Trophoblast cell (in vitro differentiated cells and primary cell): ENCODE data around the gene TMED4.

Experiments used
- DNase-seq, 2 donors: peaks; one replicate each; pipeline ENCODE4 v3.0.0-alpha.2; 2016
- H2AFZ ChIP-seq: 2 replicates; pipeline ENCODE4 v1.6.1; 2013; ENCODE audit warnings: low read length, moderate library complexity, mild to moderate bottlenecking; ENCODE audit not compliant: insufficient read depth, poor library complexity
- H2AK5ac ChIP-seq: 2 replicates; pipeline ENCODE4 v1.6.1; 2013; ENCODE audit warnings: mild to moderate bottlenecking, low read length
- H2BK120ac ChIP-seq: 2 replicates; pipeline ENCODE4 v1.6.1; 2013; ENCODE audit warnings: low read length, mild to moderate bottlenecking, moderate library complexity; ENCODE audit not compliant: insufficient read depth, poor library complexity
- H2BK12ac ChIP-seq: 2 replicates; pipeline ENCODE4 v1.6.1; 2013; ENCODE audit warnings: mild to moderate bottlenecking, low read length, moderate library complexity
- H2BK5ac ChIP-seq: 2 replicates; pipeline ENCODE4 v1.6.1; 2013; ENCODE audit warnings: low read length, low read depth, moderate library complexity, mild to moderate bottlenecking; ENCODE audit not compliant: poor library complexity
- H3K14ac ChIP-seq: 2 replicates; pipeline ENCODE4 v1.6.1; 2013; ENCODE audit warnings: mild to moderate bottlenecking, low read length
- H3K18ac ChIP-seq: 2 replicates; pipeline ENCODE4 v1.6.1; 2013; ENCODE audit warnings: mild to moderate bottlenecking, low read length
- H3K23ac ChIP-seq: 2 replicates; pipeline ENCODE4 v1.6.1; 2013; ENCODE audit warnings: low read length
- H3K27ac ChIP-seq: 2 replicates; pipeline ENCODE4 v1.5.1; 2013; ENCODE audit warnings: low read depth, mild to moderate bottlenecking, inconsistent platforms, low read length, moderate library complexity
- H3K27me3 ChIP-seq: 2 replicates; pipeline ENCODE4 v1.6.1; 2013; ENCODE audit warnings: inconsistent platforms, mild to moderate bottlenecking, low read length, moderate library complexity; ENCODE audit not compliant: insufficient read depth
- H3K36me3 ChIP-seq, 2 experiments: 1 replicate in 1 of 2; 2 replicates in 1 of 2; pipeline ENCODE4 v1.6.1; 2013; ENCODE audit warnings: low read length in 2 of 2, mild to moderate bottlenecking in 2 of 2, moderate library complexity in 1 of 2; ENCODE audit not compliant: insufficient read depth in 2 of 2, control insufficient read depth in 1 of 2
- H3K4ac ChIP-seq: 2 replicates; pipeline ENCODE4 v1.6.1; 2013; ENCODE audit warnings: low read depth, mild to moderate bottlenecking, low read length, moderate library complexity
- H3K4me1 ChIP-seq, 2 experiments: 1 replicate in 1 of 2; 2 replicates in 1 of 2; pipeline ENCODE4 v1.6.1; 2013; ENCODE audit warnings: low read length in 2 of 2, mild to moderate bottlenecking in 2 of 2, moderate library complexity in 1 of 2; ENCODE audit not compliant: insufficient read depth in 2 of 2, control insufficient read depth in 1 of 2
- H3K4me2 ChIP-seq: 2 replicates; pipeline ENCODE4 v1.6.1; 2013; ENCODE audit warnings: inconsistent platforms, mild to moderate bottlenecking, low read length, moderate library complexity
- H3K4me3 ChIP-seq: 2 replicates; pipeline ENCODE4 v1.5.1; 2013; ENCODE audit warnings: mild to moderate bottlenecking, low read depth, low read length, inconsistent platforms
- H3K79me1 ChIP-seq: one replicate; pipeline ENCODE4 v1.6.1; 2013; ENCODE audit warnings: low read length
- H3K79me2 ChIP-seq: 2 replicates; pipeline ENCODE4 v1.6.1; 2013; ENCODE audit warnings: low read length, mild to moderate bottlenecking; ENCODE audit not compliant: control insufficient read depth, insufficient read depth, poor library complexity
- H3K9ac ChIP-seq: 2 replicates; pipeline ENCODE4 v1.6.1; 2013; ENCODE audit warnings: mild to moderate bottlenecking, low read length
- H3K9me3 ChIP-seq: 2 replicates; pipeline ENCODE4 v1.6.1; 2013; ENCODE audit warnings: low read depth, mild to moderate bottlenecking, control low read depth, inconsistent platforms, low read length; ENCODE audit not compliant: insufficient read depth
- H4K12ac ChIP-seq: 2 replicates; pipeline ENCODE4 v1.6.1; 2013; ENCODE audit warnings: low read depth, mild to moderate bottlenecking, low read length, moderate library complexity
- H4K8ac ChIP-seq: 2 replicates; pipeline ENCODE4 v1.6.1; 2013; ENCODE audit warnings: low read depth, mild to moderate bottlenecking, low read length, moderate library complexity
- H4K91ac ChIP-seq: one replicate; pipeline ENCODE4 v1.6.1; 2013; ENCODE audit warnings: low read depth, mild to moderate bottlenecking, low read length, moderate library complexity
- WGBS: extraction: QIAGEN DNeasy Blood & Tissue Kit; methylation state at CpG from one replicate; pipeline ENCODE4 v1.1.7; 2013; ENCODE audit warnings: missing lambda C conversion rate; ENCODE audit not compliant: insufficient read length, insufficient coverage; ENCODE audit errors: extremely low coverage; 5-methylcytosine and 5-hydroxymethylcytosine counted together

Gene TMED4

DNA sequence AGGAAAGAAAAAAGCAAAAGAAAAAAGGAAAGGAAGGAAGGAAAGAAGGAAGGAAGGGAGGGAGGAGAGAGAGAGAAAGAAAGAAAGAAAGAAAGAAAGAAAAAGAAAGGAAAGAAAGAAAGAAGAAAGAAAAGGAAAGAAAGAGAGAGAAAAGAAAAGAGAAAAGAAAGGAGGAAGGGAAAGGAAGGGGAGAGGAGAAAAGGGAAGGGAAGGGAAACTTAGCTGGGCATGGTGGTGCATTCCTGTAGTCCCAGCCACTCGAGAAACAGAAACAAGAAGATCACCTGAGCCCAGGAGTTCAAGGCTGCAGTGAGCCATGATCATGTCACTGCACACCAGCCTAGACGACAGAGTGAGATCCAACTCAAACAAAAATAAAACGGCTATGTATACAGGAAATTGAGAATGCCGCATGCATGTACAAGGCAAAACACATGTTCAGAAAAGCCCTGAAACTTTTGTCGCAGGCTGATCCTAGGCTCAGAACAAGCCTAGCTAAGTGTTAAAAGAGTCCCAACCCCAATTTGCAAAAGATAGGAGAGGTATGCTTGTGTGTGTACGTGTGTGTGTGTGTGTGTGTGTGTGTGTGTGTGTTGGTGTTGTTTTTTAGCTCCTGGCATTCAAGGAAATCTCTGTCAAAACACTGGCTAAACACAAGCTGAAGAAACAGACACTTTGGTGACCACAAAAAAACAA lies 34.3 kb downstream of the TMED4 start:
- no peak overlapping the region for H2AK5ac ChIP-seq
- WGBS: no CpG with 5 or more reads among the region's 6 CpGs

DNA sequence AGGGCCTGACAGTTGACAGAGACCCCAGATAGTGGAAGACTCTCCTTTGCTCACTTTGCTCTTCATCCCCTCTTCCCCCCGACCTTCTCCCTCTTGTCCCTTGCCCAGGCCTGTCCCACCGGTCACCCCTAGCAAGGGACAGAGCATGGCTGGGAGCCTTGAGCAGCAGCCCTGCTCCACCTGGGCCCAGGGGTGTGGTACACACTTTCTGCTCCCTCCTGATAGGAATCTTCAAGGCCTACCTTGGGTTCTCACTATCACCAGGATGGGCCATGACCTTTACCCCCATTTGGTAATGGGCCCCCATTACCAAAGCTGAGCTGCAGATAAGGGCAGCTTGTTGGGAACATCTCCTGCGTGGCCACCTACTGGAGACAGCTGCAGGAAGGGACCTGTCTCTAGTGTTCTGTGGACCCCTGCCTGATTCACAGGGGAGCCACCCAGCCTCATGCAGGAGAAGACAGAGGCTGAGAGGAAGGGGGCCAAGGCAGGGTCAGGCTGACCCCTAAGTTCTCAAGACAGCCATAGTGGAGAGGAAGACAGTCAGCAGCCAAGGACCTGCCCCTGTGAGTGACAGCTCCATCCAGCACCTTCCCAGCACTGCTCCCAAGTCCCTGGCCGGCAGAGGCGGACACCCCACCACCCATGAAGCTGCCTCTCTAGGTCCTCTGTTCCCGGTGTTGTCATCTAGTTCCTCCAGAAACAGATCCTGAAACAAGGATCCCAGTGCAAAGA lies 40.0 kb downstream of the TMED4 start:
- Histone ChIP-seq H3K4ac (no peak overlapping the region), H2AFZ (no peak overlapping the region), H3K36me3 (no peaks in the 10 kb centered on the region), H4K91ac (peak overlapping the region; percentile 30), H2AK5ac (no peak overlapping the region), H3K27me3 (no peaks in the 10 kb centered on the region), H3K14ac (no peak overlapping the region), H2BK12ac (peak overlapping the region; percentile 9), H3K27ac (no peak overlapping the region), H4K8ac (no peak overlapping the region), H3K4me2 (no peak overlapping the region), H3K4me1 (peaks cover 15 to 26% of the 10 kb centered on the region in 2 experiments), H3K4me3 (no peak overlapping the region), H3K18ac (no peak overlapping the region), H2BK5ac (no peak overlapping the region), H3K9me3 (peaks cover 2% of the 10 kb centered on the region), H4K12ac (no peak overlapping the region), H3K79me2 (no peaks in the 10 kb centered on the region), H2BK120ac (no peak overlapping the region), H3K9ac (no peak overlapping the region), H3K23ac (no peak overlapping the region), H3K79me1 (peaks cover 6% of the 10 kb centered on the region)
- no CpG with 5 or more reads among the region's 6 CpGs for WGBS
- DNase-seq: no peak

More for the DNA sequence above, 34.3 kb downstream of the TMED4 start:
- H3K4ac ChIP-seq: no peak overlapping the region
- no peak overlapping the region for H4K8ac ChIP-seq
- no peak overlapping the region for H3K27ac ChIP-seq
- H2BK120ac ChIP-seq: no peak overlapping the region
- DNase-seq: no peak
- H4K12ac ChIP-seq: no peak overlapping the region
- no peak overlapping the region for H3K4me2 ChIP-seq
- no peak overlapping the region for H2AFZ ChIP-seq
- H3K9ac ChIP-seq: no peak overlapping the region
- H3K27me3 ChIP-seq: no peaks in the 10 kb centered on the region
- H4K91ac ChIP-seq: no peak overlapping the region
- no peak overlapping the region for H2BK5ac ChIP-seq
- no peak overlapping the region for H3K23ac ChIP-seq
- H3K18ac ChIP-seq: no peak overlapping the region
- H3K79me2 ChIP-seq: no peaks in the 10 kb centered on the region
- H3K79me1 ChIP-seq: peaks cover 3% of the 10 kb centered on the region
- peaks cover 13 to 15% of the 10 kb centered on the region in 2 experiments for H3K4me1 ChIP-seq
- no peaks in the 10 kb centered on the region for H3K9me3 ChIP-seq
- H3K36me3 ChIP-seq: no peaks in the 10 kb centered on the region
- no peak overlapping the region for H3K4me3 ChIP-seq
- H2BK12ac ChIP-seq: no peak overlapping the region
- H3K14ac ChIP-seq: no peak overlapping the region

DNA sequence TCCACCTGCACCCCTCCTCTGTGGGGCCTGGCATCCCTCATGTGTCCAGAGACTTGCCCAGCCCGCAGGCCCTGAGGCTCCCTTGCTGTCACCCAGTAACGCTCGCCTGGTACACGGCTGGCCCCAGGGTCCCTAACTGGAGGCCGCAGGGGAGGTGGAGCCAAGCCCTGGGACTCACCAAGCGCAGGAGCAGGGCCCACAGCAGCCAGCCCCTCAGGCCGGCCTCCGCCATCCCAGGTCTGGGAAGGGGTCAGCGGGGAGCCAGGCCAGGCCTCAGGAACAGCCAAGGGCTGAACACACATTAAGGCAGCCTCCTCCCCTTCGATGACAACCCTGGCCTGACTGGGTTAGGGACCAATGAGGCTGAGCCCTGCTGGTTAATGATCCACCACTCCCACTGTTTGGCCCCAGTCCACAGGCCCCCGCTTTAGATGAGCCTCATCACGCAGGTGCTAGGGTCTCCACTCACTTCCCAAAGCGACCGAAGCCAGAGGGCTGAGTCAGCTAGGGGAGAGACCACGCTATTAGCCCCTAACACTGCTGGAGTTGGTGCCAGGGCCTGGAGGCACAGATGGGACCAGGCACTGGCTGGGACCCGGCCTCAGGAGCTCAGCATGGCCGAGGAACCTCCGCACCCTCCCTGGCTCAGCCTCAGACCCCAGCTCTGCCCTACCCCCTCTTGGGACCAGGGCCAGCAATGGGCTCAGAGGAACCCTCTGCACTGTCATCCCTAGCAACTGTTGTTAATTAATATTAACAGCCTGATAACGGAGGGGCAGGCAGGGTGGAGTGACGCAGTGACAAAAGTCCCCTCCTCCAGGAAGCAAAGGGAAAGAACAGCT lies 40.8 kb downstream of the TMED4 start, which contains the start of gene NPC1L1:
TSS of gene NPC1L1 (minus strand) at position 303 of the 842 bp plus-strand sequence. CDS start at position 232, 71 bp downstream.
- Histone ChIP-seq H3K9ac (no peak within 1 kb of the TSS), H3K14ac (peak within 1 kb of the TSS; percentile 20), H2AK5ac (peak within 1 kb of the TSS; percentile 12), H2BK5ac (no peak within 1 kb of the TSS), H4K91ac (peak within 1 kb of the TSS; percentile 30), H3K4me3 (no peak within 1 kb of the TSS), H3K4me2 (no peak within 1 kb of the TSS), H3K23ac (no peak within 1 kb of the TSS), H4K12ac (no peak within 1 kb of the TSS), H3K79me1 (peaks cover 6% of the 10 kb centered on the region), H3K9me3 (peaks cover 2% of the 10 kb centered on the region), H3K4ac (no peak within 1 kb of the TSS), H3K36me3 (no peaks in the 10 kb centered on the region), H3K27me3 (no peaks in the 10 kb centered on the region), H2AFZ (no peak within 1 kb of the TSS), H4K8ac (no peak within 1 kb of the TSS), H2BK12ac (peak within 1 kb of the TSS; percentile 34), H3K4me1 (peaks cover 15 to 26% of the 10 kb centered on the region in 2 experiments), H3K27ac (no peak within 1 kb of the TSS), H3K79me2 (no peaks in the 10 kb centered on the region), H2BK120ac (peak within 1 kb of the TSS; percentile 15), H3K18ac (no peak within 1 kb of the TSS)
- no CpG with 5 or more reads among the region's 20 CpGs for WGBS
- DNase-seq: no peak

DNA sequence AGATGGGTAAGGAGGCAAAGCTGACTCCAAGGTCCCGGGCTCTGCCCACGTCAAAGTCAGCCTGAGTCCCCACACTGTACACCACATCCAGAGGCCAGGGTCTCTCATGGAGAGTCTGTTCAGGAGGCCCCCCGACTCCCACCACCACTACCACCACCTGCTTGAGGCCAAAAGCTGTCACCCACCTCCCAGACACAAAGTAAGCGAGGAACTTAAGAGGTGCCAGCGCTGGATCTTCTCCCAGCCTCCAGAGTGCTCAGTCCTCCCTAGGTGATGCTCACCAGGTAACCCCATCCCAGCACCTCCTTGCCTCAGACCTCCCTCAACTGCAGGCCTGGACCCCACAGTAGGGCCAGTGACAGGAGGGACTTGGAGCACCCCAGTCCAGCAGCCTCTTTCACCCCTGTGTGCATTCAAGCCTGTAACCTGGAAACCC lies 41.4 kb downstream of the TMED4 start:
- Histone ChIP-seq H3K23ac (no peak overlapping the region), H3K4me3 (no peak overlapping the region), H3K79me2 (no peaks in the 10 kb centered on the region), H4K8ac (no peak overlapping the region), H4K91ac (no peak overlapping the region), H3K4me2 (no peak overlapping the region), H2AFZ (no peak overlapping the region), H4K12ac (no peak overlapping the region), H2BK5ac (no peak overlapping the region), H3K36me3 (no peaks in the 10 kb centered on the region), H3K27me3 (no peaks in the 10 kb centered on the region), H3K79me1 (peaks cover 6% of the 10 kb centered on the region), H2BK12ac (no peak overlapping the region), H3K9ac (no peak overlapping the region), H3K4me1 (peaks cover 15 to 26% of the 10 kb centered on the region in 2 experiments), H3K18ac (no peak overlapping the region), H2AK5ac (no peak overlapping the region), H3K27ac (no peak overlapping the region), H2BK120ac (no peak overlapping the region), H3K9me3 (peaks cover 2% of the 10 kb centered on the region), H3K14ac (no peak overlapping the region), H3K4ac (no peak overlapping the region)
- no CpG with 5 or more reads among the region's 5 CpGs for WGBS
- no peak for DNase-seq
